ENCODE measurements around the gene TTBK1. TPM values are rescaled to one million over a fixed set of nuclear protein-coding genes. Genes with fewer than 3 reads are reported as not detected.

The TTBK1 gene
- total RNA-seq, 6 experiments from 2014 or later: 0.83 to 1.6 (median 0.87) TPM

GRCh38 chr6:43308101-43308989 is 65.1 kb downstream of the TTBK1 start, which contains the start of gene CRIP3:
Gene CRIP3 (minus strand): TSS chr6:43308826. CDS start chr6:43308792, 34 bp downstream.
- 2% methylated on average over 14 of the region's 39 CpGs for WGBS (ENCODE audit: insufficient coverage, low coverage, low lambda C conversion rate, missing lambda C conversion rate)
- Histone ChIP-seq H3K27me3 (no peaks in the 10 kb centered on the region), H3K36me3 (peaks cover 0 to 15% (median 7%) of the 10 kb centered on the region in 4 donors), H3K4me1 (peaks cover 0 to 28% (median 0%) of the 10 kb centered on the region in 4 donors), H3K4me3 (peak within 1 kb of the TSS; percentile 29 to 47 (median 31)), H3K27ac (peak within 1 kb of the TSS; percentile 33 to 43 (median 42)), H3K9me3 (no peaks in the 10 kb centered on the region)
- intact Hi-C loops (cut with DNase I): no loop called here
- ATAC-seq: peak; percentile 62 to 75 (median 68)
- peak; percentile 78 to 82 (median 81) for DNase-seq
- TF ChIP-seq POLR2A (IDR thresholded peaks at IDR 0.05) (peak; percentile 48), CTCF (IDR thresholded peaks at IDR 0.05) (peak; percentile 51 to 68 (median 54))

- no peaks in the 10 kb centered on the region for H3K27me3 ChIP-seq
- H3K27ac ChIP-seq: peak overlapping the region in 1 of 3 donors; percentile 33
- H3K9me3 ChIP-seq: no peaks in the 10 kb centered on the region
- H3K36me3 ChIP-seq: peaks cover 0 to 9% (median 3%) of the 10 kb centered on the region in 4 donors
- H3K4me1 ChIP-seq: peaks cover 0 to 26% (median 0%) of the 10 kb centered on the region in 4 donors
- intact Hi-C loops (cut with DNase I): no loop called here
- peak overlapping the region; percentile 29 to 47 (median 31) for H3K4me3 ChIP-seq
- WGBS (ENCODE audit: insufficient coverage, low coverage, low lambda C conversion rate, missing lambda C conversion rate): 32% methylated on average over 8 of the region's 9 CpGs
- no peak for DNase-seq
- TF ChIP-seq POLR2A (IDR thresholded peaks at IDR 0.05): no peak
- TF ChIP-seq CTCF (IDR thresholded peaks at IDR 0.05): no peak
- ATAC-seq: no peak
These were observed 65.8 kb downstream of the TTBK1 start for GRCh38 chr6:43308990-43309477.

GRCh38 chr6:43310134-43310533 is 66.9 kb downstream of the TTBK1 start:
- WGBS (ENCODE audit: insufficient coverage, low coverage, low lambda C conversion rate, missing lambda C conversion rate): 37% methylated on average over 2 of the region's 2 CpGs
- Histone ChIP-seq H3K27ac (no peak overlapping the region), H3K27me3 (no peaks in the 10 kb centered on the region), H3K4me1 (peaks cover 0 to 22% (median 0%) of the 10 kb centered on the region in 4 donors), H3K36me3 (no peaks in the 10 kb centered on the region), H3K9me3 (no peaks in the 10 kb centered on the region), H3K4me3 (no peak overlapping the region)
- intact Hi-C loops (cut with DNase I): no loop called here
- DNase-seq: no peak
- ATAC-seq: no peak
- no peak for TF ChIP-seq CTCF (IDR thresholded peaks at IDR 0.05)
- TF ChIP-seq POLR2A (IDR thresholded peaks at IDR 0.05): no peak

GRCh38 chr6:43310624-43311023 is 67.3 kb downstream of the TTBK1 start:
- no peak for ATAC-seq
- Histone ChIP-seq H3K27ac (no peak overlapping the region), H3K36me3 (no peaks in the 10 kb centered on the region), H3K27me3 (no peaks in the 10 kb centered on the region), H3K4me1 (peaks cover 0 to 22% (median 0%) of the 10 kb centered on the region in 4 donors), H3K4me3 (no peak overlapping the region), H3K9me3 (no peaks in the 10 kb centered on the region)
- DNase-seq: no peak
- intact Hi-C loops (cut with DNase I): no loop called here
- TF ChIP-seq POLR2A (IDR thresholded peaks at IDR 0.05): no peak
- no peak for TF ChIP-seq CTCF (IDR thresholded peaks at IDR 0.05)
